Measurements from ENCODE around the gene APLF. TPM values are rescaled to one million over a fixed set of nuclear protein-coding genes. Genes with fewer than 3 reads are reported as not detected.
"Not testable (repeated sequence)": the region's sequence is repeated elsewhere in the genome, so short reads cannot be mapped to it uniquely, and the experiment has no call there.

The APLF gene
- total and polyA plus RNA-seq, 10 of the 15 experiments (the other 5 are each of a cell fraction or from before 2014, with no cell fraction given) = 0.66 to 2.8 (median 1.8) TPM

- TF ChIP-seq, protein P1, sequence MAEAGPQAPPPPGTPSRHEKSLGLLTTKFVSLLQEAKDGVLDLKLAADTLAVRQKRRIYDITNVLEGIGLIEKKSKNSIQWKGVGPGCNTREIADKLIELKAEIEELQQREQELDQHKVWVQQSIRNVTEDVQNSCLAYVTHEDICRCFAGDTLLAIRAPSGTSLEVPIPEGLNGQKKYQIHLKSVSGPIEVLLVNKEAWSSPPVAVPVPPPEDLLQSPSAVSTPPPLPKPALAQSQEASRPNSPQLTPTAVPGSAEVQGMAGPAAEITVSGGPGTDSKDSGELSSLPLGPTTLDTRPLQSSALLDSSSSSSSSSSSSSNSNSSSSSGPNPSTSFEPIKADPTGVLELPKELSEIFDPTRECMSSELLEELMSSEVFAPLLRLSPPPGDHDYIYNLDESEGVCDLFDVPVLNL (IDR thresholded peaks at IDR 0.05; ENCODE audit: low read depth, low read length) = no peak
Measured at GRCh38 chr2:68441994-68442322, 25.4 kb upstream of the APLF start (continued).

DNA sequence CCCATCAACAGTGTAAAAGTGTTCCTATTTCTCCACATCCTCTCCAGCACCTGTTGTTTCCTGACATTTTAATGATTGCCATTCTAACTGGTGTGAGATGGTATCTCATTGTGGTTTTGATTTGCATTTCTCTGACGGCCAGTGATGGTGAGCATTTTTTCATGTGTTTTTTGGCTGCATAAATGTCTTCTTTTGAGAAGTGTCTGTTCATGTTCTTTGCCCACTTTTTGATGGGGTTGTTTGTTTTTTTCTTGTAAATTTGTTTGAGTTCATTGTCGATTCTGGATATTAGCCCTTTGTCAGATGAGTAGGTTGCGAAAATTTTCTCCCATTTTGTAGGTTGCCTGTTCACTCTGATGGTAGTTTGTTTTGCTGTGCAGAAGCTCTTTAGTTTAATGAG is 21.0 kb upstream of the APLF start:
- H4K20me1 ChIP-seq (ENCODE audit: control insufficient read depth, insufficient read depth); H3K4me2 ChIP-seq (ENCODE audit: control insufficient read depth, insufficient read depth); H3K27me3 ChIP-seq (replicated peaks in 1 of 2; ENCODE audit: control insufficient read depth in 2 of 2, insufficient read depth in 2 of 2, low read length in 1 of 2); H3K36me3 ChIP-seq (ENCODE audit: control insufficient read depth in 2 of 2, insufficient read depth in 2 of 2, low read length in 1 of 2); H3K27ac ChIP-seq (ENCODE audit: control insufficient read depth, insufficient read depth); POLR2A ChIA-PET; H3K4me1 ChIP-seq (ENCODE audit: control insufficient read depth, insufficient read depth, low read length); H3K9me3 ChIP-seq (replicated peaks; ENCODE audit: control insufficient read depth, insufficient read depth, low read length); H2AFZ ChIP-seq (ENCODE audit: control insufficient read depth, low read depth, low read length); BruUV-seq (replicated peaks); H3K79me2 ChIP-seq (ENCODE audit: control insufficient read depth, insufficient read depth, low read length); H3K9ac ChIP-seq (ENCODE audit: control insufficient read depth, insufficient read depth, low read length); SMC1A ChIA-PET (ENCODE audit: uncharacterized antibody, unreplicated experiment); intact Hi-C loops (cut with micrococcal nuclease; ENCODE audit: unreplicated experiment); RAD21 ChIA-PET (ENCODE audit: unreplicated experiment); FAIRE-seq; DNase-seq (ENCODE audit: low read depth, low spot score); H3K4me3 ChIP-seq; CTCF ChIA-PET; ATAC-seq: not testable (repeated sequence)
- in situ Hi-C loops (cut with MboI) = loop anchor here (10.0 to 25.0 kb wide), 3 partner anchors 252 to 2009 kb away; partner anchors contain the start of gene MEIS1
- WGBS (ENCODE audit: insufficient coverage, insufficient replicate concordance, low lambda C conversion rate, missing lambda C conversion rate) = 97% methylated on average over 2 of the region's 3 CpGs

GRCh38 chr2:68447118-68447517 is 20.3 kb upstream of the APLF start:
- no peak for DNase-seq (ENCODE audit: low read depth, low spot score)
- Histone ChIP-seq H3K4me3 (no peak overlapping the region), H3K27ac (ENCODE audit: control insufficient read depth, insufficient read depth) (no peak overlapping the region), H3K36me3 (ENCODE audit: control insufficient read depth in 2 of 2, insufficient read depth in 2 of 2, low read length in 1 of 2) (no peaks in the 10 kb centered on the region), H3K4me1 (ENCODE audit: control insufficient read depth, insufficient read depth, low read length) (no peaks in the 10 kb centered on the region), H3K4me2 (ENCODE audit: control insufficient read depth, insufficient read depth) (no peak overlapping the region), H3K79me2 (ENCODE audit: control insufficient read depth, insufficient read depth, low read length) (no peaks in the 10 kb centered on the region), H3K9ac (ENCODE audit: control insufficient read depth, insufficient read depth, low read length) (no peak overlapping the region), H3K9me3 (replicated peaks; ENCODE audit: control insufficient read depth, insufficient read depth, low read length) (no peaks in the 10 kb centered on the region; the same call in 2 of the 3 replicates), H3K27me3 (replicated peaks in 1 of 2; ENCODE audit: control insufficient read depth in 2 of 2, insufficient read depth in 2 of 2, low read length in 1 of 2) (no peaks in the 10 kb centered on the region), H2AFZ (ENCODE audit: control insufficient read depth, low read depth, low read length) (no peak overlapping the region), H4K20me1 (ENCODE audit: control insufficient read depth, insufficient read depth) (no peaks in the 10 kb centered on the region)
- ATAC-seq = no peak
- SMC1A ChIA-PET (ENCODE audit: uncharacterized antibody, unreplicated experiment) = no interaction called here
- CTCF ChIA-PET = no interaction called here
- in situ Hi-C loops (cut with MboI) = loop anchor here (10.0 to 25.0 kb wide), 3 partner anchors 252 to 2010 kb away; partner anchors contain the start of gene MEIS1
- POLR2A ChIA-PET = no interaction called here
- 90% methylated on average over 16 of the region's 16 CpGs for WGBS (ENCODE audit: insufficient coverage, insufficient replicate concordance, low lambda C conversion rate, missing lambda C conversion rate)
- BruUV-seq (replicated peaks) = no TSS peak
- no peak for FAIRE-seq
- RAD21 ChIA-PET (ENCODE audit: unreplicated experiment) = no interaction called here
- TF ChIP-seq ZNF687 (IDR thresholded peaks at IDR 0.05) (no peak), NFXL1 (IDR thresholded peaks at IDR 0.05; ENCODE audit: borderline replicate concordance) (no peak)
- intact Hi-C loops (cut with micrococcal nuclease; ENCODE audit: unreplicated experiment) = no loop called here

Data from GM12878 (cell line).